Neuronal stem cell (in vitro differentiated cells): Measurements from ENCODE around the gene MEOX2.

Experiments used
- DNase-seq: peaks from one replicate; pipeline ENCODE4 v3.0.0-alpha.2; 2013; ENCODE audit warnings: low spot score
- H2AFZ ChIP-seq: one replicate; pipeline ENCODE4 v1.6.1; 2013; ENCODE audit warnings: mild to moderate bottlenecking, low read length, inconsistent platforms
- H2AK5ac ChIP-seq: 2 replicates; pipeline ENCODE4 v1.6.1; 2013; ENCODE audit warnings: low read depth, mild to moderate bottlenecking, inconsistent platforms, low read length, moderate library complexity, mixed read lengths
- H2BK120ac ChIP-seq: 2 replicates; pipeline ENCODE4 v1.6.1; 2013; ENCODE audit warnings: low read depth, mild to moderate bottlenecking, inconsistent platforms, low read length, moderate library complexity, mixed read lengths
- H2BK12ac ChIP-seq: one replicate; pipeline ENCODE4 v1.6.1; 2013; ENCODE audit warnings: low read length, inconsistent platforms
- H2BK15ac ChIP-seq: 2 replicates; pipeline ENCODE4 v1.6.1; 2013; ENCODE audit warnings: mild to moderate bottlenecking, low read length, inconsistent platforms, mixed read lengths
- H2BK5ac ChIP-seq: one replicate; pipeline ENCODE4 v1.6.1; 2013; ENCODE audit warnings: inconsistent platforms, mild to moderate bottlenecking, low read length, moderate library complexity
- H3K14ac ChIP-seq: one replicate; pipeline ENCODE4 v1.6.1; 2013; ENCODE audit warnings: low read length, inconsistent platforms
- H3K18ac ChIP-seq: 2 replicates; pipeline ENCODE4 v1.6.1; 2013; ENCODE audit warnings: low read length, inconsistent platforms
- H3K23ac ChIP-seq: 2 replicates; pipeline ENCODE4 v1.6.1; 2013; ENCODE audit warnings: low read depth, mild to moderate bottlenecking, mixed read lengths, low read length, inconsistent platforms; ENCODE audit not compliant: poor library complexity
- H3K27ac ChIP-seq: replicated peaks from 3 replicates; pipeline ENCODE4 v1.5.1; 2013; ENCODE audit warnings: low read length, inconsistent platforms
- H3K27me3 ChIP-seq, 3 experiments: 2 replicates each; pipeline ENCODE4 v1.6.1; 2013; ENCODE audit warnings: low read length in 3 of 3, mild to moderate bottlenecking in 2 of 3, inconsistent platforms in 1 of 3, low read depth in 1 of 3, mixed read lengths in 1 of 3, moderate library complexity in 1 of 3; ENCODE audit not compliant: control insufficient read depth in 3 of 3, insufficient read depth in 3 of 3
- H3K36me3 ChIP-seq, 2 donors: replicated peaks in 1 of 2; 2 replicates each; pipeline ENCODE4 v1.6.1; 2013; ENCODE audit warnings: low read length in 2 of 2; ENCODE audit not compliant: control insufficient read depth in 2 of 2, insufficient read depth in 2 of 2
- H3K4ac ChIP-seq: 2 replicates; pipeline ENCODE4 v1.6.1; 2013; ENCODE audit warnings: inconsistent platforms, mild to moderate bottlenecking, low read length, moderate library complexity
- H3K4me1 ChIP-seq, 2 donors: 1 replicate in 1 of 2; 2 replicates in 1 of 2; pipeline ENCODE4 v1.6.1; 2013; ENCODE audit warnings: low read length in 2 of 2, low read depth in 1 of 2; ENCODE audit not compliant: control insufficient read depth in 2 of 2, insufficient read depth in 1 of 2
- H3K4me2 ChIP-seq: one replicate; pipeline ENCODE4 v1.6.1; 2013; ENCODE audit warnings: mild to moderate bottlenecking, low read length, inconsistent platforms; ENCODE audit not compliant: insufficient read depth, poor library complexity, severe bottlenecking
- H3K4me3 ChIP-seq, 2 donors: 2 replicates each; pipeline ENCODE4 v1.5.1; 2013; ENCODE audit warnings: low read length in 2 of 2, mild to moderate bottlenecking in 2 of 2, inconsistent platforms in 1 of 2, moderate library complexity in 1 of 2
- H3K79me1 ChIP-seq: one replicate; pipeline ENCODE4 v1.6.1; 2013; ENCODE audit warnings: low read depth, mild to moderate bottlenecking, inconsistent platforms, low read length, moderate library complexity
- H3K9ac ChIP-seq: one replicate; pipeline ENCODE4 v1.6.1; 2013; ENCODE audit warnings: mild to moderate bottlenecking, low read depth, low read length, inconsistent platforms; ENCODE audit not compliant: poor library complexity
- H3K9me3 ChIP-seq, 2 donors: replicated peaks in 1 of 2; 2 replicates each; pipeline versions ENCODE3 to v1.6.1; 2013; ENCODE audit warnings: low read length in 2 of 2, mild to moderate bottlenecking in 2 of 2, inconsistent platforms in 1 of 2, low read depth in 1 of 2, mixed read lengths in 1 of 2, moderate library complexity in 1 of 2; ENCODE audit not compliant: control insufficient read depth in 2 of 2, insufficient read depth in 1 of 2
- H4K8ac ChIP-seq: one replicate; pipeline ENCODE4 v1.6.1; 2013; ENCODE audit warnings: low read depth, mild to moderate bottlenecking, inconsistent platforms, low read length, moderate library complexity
- H4K91ac ChIP-seq: one replicate; pipeline ENCODE4 v1.6.1; 2013; ENCODE audit warnings: low read length, low read depth, mild to moderate bottlenecking, inconsistent platforms; ENCODE audit not compliant: poor library complexity
- WGBS, 2 donors: extraction: QIAGEN DNeasy Blood & Tissue Kit; methylation state at CpG; one replicate each; pipeline ENCODE4 v1.1.7; 2013; ENCODE audit warnings: missing lambda C conversion rate in 2 of 2, mixed read lengths in 1 of 2; ENCODE audit not compliant: insufficient read length in 2 of 2, insufficient replicate concordance in 1 of 2; ENCODE audit errors: extremely low coverage in 2 of 2; 5-methylcytosine and 5-hydroxymethylcytosine counted together

Gene MEOX2

GRCh38 chr7:15647309-15647708 is 39.2 kb downstream of the MEOX2 start:
- Histone ChIP-seq H4K91ac (no peak overlapping the region), H3K18ac (no peak overlapping the region), H4K8ac (no peak overlapping the region), H3K27ac (no peak overlapping the region), H2AK5ac (no peak overlapping the region), H3K9ac (no peak overlapping the region), H3K9me3 (no peaks in the 10 kb centered on the region), H3K79me1 (no peaks in the 10 kb centered on the region), H3K14ac (no peak overlapping the region), H3K4me2 (no peak overlapping the region), H3K36me3 (no peaks in the 10 kb centered on the region), H3K4ac (no peak overlapping the region), H3K23ac (no peak overlapping the region), H2BK120ac (no peak overlapping the region), H3K4me1 (peaks cover 0 to 3% of the 10 kb centered on the region in 2 donors), H3K27me3 (no peaks in the 10 kb centered on the region), H3K4me3 (no peak overlapping the region), H2AFZ (no peak overlapping the region), H2BK5ac (no peak overlapping the region), H2BK12ac (no peak overlapping the region), H2BK15ac (no peak overlapping the region)
- WGBS, 2 donors, result no CpG with 5 or more reads among the region's 1 CpG
- DNase-seq, result no peak

GRCh38 chr7:15643000-15643705 is 43.3 kb downstream of the MEOX2 start:
- WGBS, 2 donors, result no CpG with 5 or more reads among the region's 3 CpGs
- no peak overlapping the region for H3K27ac ChIP-seq

GRCh38 chr7:15628876-15629275 is 57.6 kb downstream of the MEOX2 start:
- Histone ChIP-seq H4K91ac (no peak overlapping the region), H3K18ac (no peak overlapping the region), H3K27ac (no peak overlapping the region), H3K9ac (no peak overlapping the region), H3K4me3 (no peak overlapping the region), H3K36me3 (no peaks in the 10 kb centered on the region), H3K14ac (no peak overlapping the region), H2AFZ (peak overlapping the region; percentile 23), H2AK5ac (no peak overlapping the region), H2BK15ac (no peak overlapping the region), H2BK120ac (no peak overlapping the region), H2BK12ac (no peak overlapping the region), H3K9me3 (no peaks in the 10 kb centered on the region), H3K79me1 (no peaks in the 10 kb centered on the region), H4K8ac (no peak overlapping the region), H3K4me1 (peaks cover 0 to 2% of the 10 kb centered on the region in 2 donors), H3K27me3 (no peaks in the 10 kb centered on the region), H3K4me2 (no peak overlapping the region), H3K4ac (no peak overlapping the region), H2BK5ac (no peak overlapping the region), H3K23ac (no peak overlapping the region)
- no peak for DNase-seq
- no CpG with 5 or more reads among the region's 1 CpG for WGBS, 2 donors

More at GRCh38 chr7:15643000-15643705, 43.3 kb downstream of the MEOX2 start:
- Histone ChIP-seq H3K27me3 (no peaks in the 10 kb centered on the region), H2AK5ac (peak overlapping the region; percentile 46), H2BK12ac (peak overlapping the region; percentile 41), H3K9me3 (no peaks in the 10 kb centered on the region), H4K91ac (no peak overlapping the region), H2BK15ac (no peak overlapping the region), H3K23ac (no peak overlapping the region), H3K4me3 (no peak overlapping the region), H3K79me1 (no peaks in the 10 kb centered on the region), H4K8ac (no peak overlapping the region), H3K4ac (no peak overlapping the region), H3K36me3 (no peaks in the 10 kb centered on the region), H2AFZ (no peak overlapping the region), H3K4me2 (no peak overlapping the region), H2BK5ac (no peak overlapping the region), H3K9ac (no peak overlapping the region), H3K4me1 (peaks cover 0 to 3% of the 10 kb centered on the region in 2 donors), H3K18ac (no peak overlapping the region), H2BK120ac (peak overlapping the region; percentile 22), H3K14ac (no peak overlapping the region)
- no peak for DNase-seq

- no peak overlapping the region for H4K91ac ChIP-seq
- no CpG with 5 or more reads among the region's 1 CpG for WGBS, 2 donors
- no peak for DNase-seq
Measured at GRCh38 chr7:15626041-15626440, 60.4 kb downstream of the MEOX2 start.

More at GRCh38 chr7:15626041-15626440, 60.4 kb downstream of the MEOX2 start:
- Histone ChIP-seq H3K9me3 (no peaks in the 10 kb centered on the region), H2AK5ac (no peak overlapping the region), H2AFZ (no peak overlapping the region), H3K4me3 (no peak overlapping the region), H3K18ac (no peak overlapping the region), H4K8ac (no peak overlapping the region), H3K79me1 (no peaks in the 10 kb centered on the region), H3K4me1 (peaks cover 0 to 2% of the 10 kb centered on the region in 2 donors), H2BK120ac (no peak overlapping the region), H3K23ac (no peak overlapping the region), H2BK12ac (no peak overlapping the region), H3K4ac (no peak overlapping the region), H2BK5ac (no peak overlapping the region), H3K27ac (no peak overlapping the region), H2BK15ac (no peak overlapping the region), H3K27me3 (no peaks in the 10 kb centered on the region), H3K14ac (no peak overlapping the region), H3K36me3 (no peaks in the 10 kb centered on the region), H3K4me2 (no peak overlapping the region), H3K9ac (no peak overlapping the region)
